H4 (cell line): ENCODE data around the gene SLC38A8. TPM values are rescaled to one million over a fixed set of nuclear protein-coding genes. Genes with fewer than 3 reads are reported as not detected.

Experiments
- DNase-seq: peaks from one replicate; pipeline ENCODE4 v3.0.0-alpha.2; 2015; ENCODE audit warnings: low spot score
- total RNA-seq: library from RNA; depleted of rRNA; stranded (reverse); fragments of >200 nt; shearing (Covaris generic); gene quantifications from 2 replicates; pipeline ENCODE4 v1.2.3, GENCODE V29; 2014

Gene SLC38A8
- total RNA-seq, 1 experiment from 2014 or later, result not detected

DNA sequence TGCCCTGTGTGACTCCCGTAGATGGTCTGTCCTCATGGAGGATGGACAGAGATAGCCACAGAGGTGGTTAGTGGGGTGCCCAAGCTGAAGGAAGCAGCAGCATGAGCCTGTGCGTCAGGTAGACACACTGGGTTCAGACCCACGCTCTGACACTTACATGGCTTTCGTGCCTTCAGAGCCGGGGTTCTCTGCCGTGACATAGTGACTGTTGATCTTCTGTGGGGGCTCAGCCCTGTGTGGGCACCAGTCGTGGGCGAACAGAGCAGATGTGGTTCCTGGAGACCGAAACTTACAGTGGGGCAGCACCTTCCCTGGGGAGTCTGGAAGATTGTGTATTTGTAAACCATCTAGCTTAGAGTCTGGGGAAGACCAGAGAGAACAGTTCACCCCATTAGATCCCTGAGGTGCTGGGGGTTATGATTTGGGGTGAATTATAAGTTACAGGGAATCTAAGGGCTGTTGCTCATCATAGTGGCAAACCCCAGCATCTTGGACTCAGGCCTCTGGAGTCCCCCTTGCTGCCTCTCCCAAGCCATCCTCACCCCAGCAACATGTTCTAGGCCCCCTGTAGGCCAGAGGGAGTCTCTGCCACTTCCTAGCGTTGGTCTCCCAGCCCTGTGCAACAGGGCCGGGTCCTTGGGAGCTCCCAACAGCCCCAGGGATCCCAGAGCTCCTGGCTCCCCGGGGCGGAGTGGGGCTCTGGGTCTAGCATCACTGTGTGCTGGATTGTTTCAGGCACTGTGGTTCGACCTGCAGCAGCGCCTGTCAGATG lies 45.9 kb downstream of the SLC38A8 start:
- DNase-seq, result no peak

DNA sequence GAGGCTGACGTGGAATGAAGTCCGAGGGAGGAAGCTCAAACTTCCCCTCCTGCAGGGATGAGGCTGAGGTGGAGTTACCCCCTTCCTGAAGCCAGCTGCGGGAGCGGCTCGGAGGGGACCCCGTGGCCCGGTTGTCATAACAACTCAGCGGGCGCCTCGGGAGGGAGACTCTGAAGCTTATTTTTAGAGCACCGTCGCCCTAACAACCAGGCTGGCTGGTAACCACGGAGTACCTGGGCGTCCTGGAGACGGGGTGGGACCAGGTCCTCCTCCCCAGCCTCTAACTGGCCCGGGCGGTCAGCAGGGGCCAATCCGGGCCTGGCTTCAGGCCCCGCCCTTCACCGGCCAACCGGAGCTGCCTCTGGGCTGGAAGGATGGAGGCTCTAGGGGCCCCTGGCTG lies 46.8 kb downstream of the SLC38A8 start:
- DNase-seq, result no peak

DNA sequence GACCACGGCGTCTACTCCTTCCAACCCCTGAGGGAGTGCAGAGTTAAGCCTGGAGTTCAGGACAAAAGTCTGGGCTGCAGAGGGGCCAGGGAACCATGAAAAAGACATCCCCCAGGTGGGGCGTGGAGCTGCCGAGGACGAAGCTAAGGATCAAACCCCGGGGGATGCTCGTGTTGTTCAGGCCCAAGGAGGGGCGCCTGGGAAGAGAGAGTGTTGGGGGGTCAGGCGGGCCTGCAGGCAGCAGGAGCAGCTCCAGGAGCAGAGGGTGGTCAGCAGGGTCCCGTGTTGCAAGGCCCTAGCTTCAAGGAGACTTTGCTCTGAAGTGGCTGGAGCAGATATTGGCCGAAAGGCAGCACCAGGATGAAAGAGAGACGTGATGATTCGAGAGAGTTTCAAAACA lies 47.9 kb downstream of the SLC38A8 start:
- DNase-seq, result no peak

- peak; percentile 78 for DNase-seq
Observed at GRCh38 chr16:83994087-83994486, 48.5 kb downstream of the SLC38A8 start.

- peak; percentile 58 for DNase-seq
Observed at GRCh38 chr16:83992624-83993023, 50.0 kb downstream of the SLC38A8 start.

DNA sequence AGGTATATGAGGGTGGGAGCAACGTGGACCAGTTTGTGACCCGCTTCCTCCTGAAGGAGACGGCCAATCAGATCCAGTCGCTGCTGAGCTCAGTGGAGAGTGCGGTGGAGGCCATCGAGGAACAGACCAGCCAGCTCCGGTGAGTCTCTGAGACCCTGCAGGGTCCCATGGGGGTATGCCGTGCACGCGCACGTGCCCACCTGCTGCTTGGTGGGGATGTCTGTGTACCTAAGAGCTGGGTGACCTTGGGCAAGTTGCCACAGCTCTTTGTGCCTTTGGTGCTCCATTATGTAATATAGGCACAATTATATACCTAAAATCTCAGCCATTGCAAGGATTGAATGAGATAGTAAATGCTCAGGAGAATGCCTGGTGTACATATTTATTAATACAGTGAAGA lies 52.1 kb downstream of the SLC38A8 start:
- no peak for DNase-seq

- no peak for DNase-seq
Observed at GRCh38 chr16:83989300-83989699, 53.3 kb downstream of the SLC38A8 start.

GRCh38 chr16:83983491-83983890 lies 59.1 kb downstream of the SLC38A8 start:
- no peak for DNase-seq

DNA sequence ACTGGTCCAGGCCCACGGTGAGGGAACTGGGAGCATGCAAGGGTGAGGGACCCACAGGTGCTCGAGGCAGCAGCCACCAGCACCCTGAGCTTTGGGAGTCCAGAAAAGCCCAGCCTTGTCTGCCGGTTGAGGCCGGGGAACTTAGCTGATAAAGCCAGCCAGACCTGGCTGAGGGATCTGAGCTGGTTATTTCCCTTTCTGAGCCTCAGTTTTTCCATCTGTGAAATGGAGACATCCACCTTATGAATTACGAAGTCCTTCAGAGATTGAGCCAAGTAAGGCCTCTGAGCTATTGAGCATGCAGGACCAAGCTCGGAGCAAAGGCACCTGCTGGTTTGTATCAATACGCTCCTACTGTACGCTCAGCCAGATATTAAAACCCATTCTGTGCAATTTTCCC lies 60.8 kb downstream of the SLC38A8 start:
- DNase-seq, result no peak

DNA sequence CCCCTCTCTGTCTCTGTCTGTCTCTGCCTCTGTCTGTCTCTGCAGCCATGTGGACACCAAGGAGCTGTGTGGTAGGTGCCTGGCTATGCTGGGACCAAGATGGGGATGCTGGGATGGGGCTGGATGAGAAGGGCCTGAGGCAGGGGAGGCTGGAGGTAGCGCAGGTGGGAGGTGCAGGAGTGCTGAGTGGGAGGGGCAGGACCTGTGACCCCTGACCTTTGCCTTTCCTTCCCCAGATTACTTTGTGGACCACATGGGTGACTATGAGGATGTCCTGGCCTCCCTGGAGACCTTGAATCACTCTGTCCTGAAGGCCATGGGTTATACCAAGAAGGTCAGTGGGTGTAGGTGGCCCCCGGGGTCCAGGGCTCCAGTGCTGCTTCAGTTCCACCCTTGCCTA lies 61.8 kb downstream of the SLC38A8 start:
- no peak for DNase-seq

GRCh38 chr16:83979441-83979840 lies 63.2 kb downstream of the SLC38A8 start:
- no peak for DNase-seq

DNA sequence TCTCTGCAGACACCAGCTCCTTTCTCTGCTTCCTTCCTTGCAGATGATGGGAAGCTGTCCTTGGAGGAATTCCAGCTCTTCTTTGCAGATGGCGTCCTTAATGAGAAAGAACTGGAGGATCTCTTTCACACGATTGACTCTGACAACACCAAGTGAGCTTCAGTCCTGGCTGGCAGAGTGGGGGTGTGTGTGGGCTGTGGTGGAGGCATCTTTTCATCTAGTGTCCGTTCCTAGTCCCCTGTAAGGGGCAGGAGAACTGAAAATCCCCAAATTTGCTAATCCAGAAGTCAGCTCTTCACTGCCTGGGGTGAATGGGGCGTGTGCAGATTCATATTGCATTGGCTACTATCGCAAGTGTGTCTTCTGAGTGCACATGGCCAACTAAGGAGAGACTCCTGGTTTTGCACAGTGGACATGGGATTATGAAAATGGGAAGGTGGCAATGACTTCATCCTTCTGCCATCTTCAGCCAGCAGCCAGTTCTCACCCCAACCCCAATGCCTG lies 64.1 kb downstream of the SLC38A8 start:
- no peak for DNase-seq

- DNase-seq, result no peak
Observed at GRCh38 chr16:83977056-83977815, 65.4 kb downstream of the SLC38A8 start.

DNA sequence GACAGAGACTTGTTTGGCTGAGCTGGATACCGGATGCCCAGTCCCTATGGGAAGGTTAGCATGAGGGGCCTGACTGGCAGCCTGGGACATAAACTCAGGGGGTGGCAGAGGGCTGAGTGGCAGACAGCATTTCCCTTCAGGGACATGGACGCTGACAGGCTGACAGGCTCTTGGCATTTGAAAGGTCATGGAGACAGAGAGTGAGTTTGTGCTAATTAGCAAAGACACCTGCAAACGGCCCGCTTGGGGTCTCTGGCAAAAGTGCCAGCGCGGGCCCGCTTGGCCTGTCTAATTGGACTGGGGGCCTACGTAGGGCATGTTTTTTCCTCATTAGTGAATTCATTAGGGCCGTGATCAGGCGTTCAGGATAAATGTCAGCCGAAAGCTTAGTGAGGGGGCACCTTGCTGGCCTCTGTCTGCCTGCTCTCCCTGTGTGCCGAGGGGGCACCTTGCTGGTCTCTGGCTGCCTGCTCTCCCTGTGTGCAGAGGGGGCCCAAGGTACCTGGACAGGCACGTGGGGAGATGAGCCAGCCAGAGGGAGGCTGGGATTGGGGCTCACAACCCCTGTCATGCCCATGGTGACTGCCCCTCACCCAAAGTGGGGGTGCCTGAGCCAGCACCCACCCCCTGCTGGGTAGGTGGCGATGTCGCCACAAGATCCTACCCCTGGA lies 66.9 kb downstream of the SLC38A8 start:
- DNase-seq, result no peak

DNA sequence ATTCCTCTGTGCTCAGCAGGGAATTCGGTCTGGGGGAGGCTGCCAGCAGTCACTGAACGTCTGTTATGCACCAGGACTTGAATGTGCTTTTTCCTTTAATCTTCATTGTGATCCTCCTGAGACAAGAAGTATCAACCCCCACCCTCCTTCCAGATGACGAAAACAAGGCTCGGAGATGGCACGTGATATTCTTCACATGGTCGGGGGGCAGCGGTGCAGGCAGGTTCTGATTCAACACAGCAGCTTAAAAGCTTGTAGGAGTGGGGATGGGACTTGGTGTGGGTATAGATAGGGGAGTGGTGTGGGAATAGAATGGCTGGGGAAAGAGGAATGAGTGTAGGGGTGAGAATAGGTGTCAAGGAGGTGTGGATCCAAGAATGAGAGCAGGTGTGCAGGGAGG lies 68.1 kb downstream of the SLC38A8 start:
- no peak for DNase-seq

DNA sequence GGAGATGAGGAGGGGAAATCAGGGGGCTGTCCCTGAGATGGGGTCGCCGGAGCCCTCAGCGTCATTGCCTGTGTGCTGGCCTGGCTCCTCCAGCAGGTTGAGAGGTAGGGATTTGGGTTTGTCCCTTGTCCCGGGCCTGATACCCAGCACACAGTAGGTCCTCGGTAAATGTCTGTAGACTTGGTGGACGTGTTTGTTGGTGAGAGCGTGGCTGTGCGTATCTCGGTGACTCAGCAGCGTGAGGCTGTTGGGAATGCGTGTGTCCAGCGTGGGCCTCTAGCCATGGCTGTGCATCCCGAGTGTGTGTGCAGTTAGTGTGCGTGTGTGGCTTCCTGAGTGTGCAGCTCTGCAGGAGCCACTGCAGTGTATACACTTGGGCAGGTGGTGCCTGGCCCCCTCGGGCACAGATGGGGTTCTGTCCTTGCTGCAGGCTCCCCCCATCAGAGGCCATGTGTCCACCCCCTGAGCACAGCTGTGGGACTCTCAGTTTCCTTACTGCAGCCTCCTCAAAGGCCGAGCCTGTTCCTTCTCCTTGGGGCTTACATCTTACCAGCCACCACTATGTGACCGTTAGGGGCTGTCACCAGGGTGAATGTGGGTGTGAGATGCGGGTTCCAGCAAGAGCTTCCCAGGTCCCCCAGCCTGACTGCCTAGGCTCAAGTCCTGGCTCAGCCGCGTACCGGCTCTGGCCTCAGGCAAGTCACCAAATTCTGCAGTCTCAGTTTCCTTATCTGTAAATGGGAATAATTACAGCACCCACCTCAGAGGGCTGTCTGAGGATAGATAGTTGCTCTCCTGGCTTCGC lies 68.8 kb downstream of the SLC38A8 start:
- no peak for DNase-seq

DNA sequence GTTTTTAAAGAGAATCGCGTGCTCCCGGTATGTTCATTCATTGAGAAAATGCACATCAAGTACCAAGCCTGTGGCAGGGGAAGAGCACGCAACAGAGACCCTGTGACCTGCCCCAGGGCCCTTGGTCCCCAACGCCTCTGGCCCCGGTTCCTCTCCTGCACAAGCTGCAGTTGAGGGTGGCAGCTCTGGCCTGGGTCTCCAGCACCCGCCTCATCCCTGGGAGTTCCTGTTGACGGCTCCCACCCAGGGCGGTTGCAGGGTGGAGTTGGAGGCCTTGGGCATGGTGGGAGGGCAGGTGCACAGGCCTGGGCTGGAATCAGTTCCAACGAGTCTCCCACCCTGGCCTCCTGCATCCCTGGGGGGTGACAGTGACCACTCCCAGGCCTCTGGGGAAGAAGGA lies 69.5 kb downstream of the SLC38A8 start:
- no peak for DNase-seq

- DNase-seq, result no peak
Observed at GRCh38 chr16:83972256-83973008, 70.2 kb downstream of the SLC38A8 start.

DNA sequence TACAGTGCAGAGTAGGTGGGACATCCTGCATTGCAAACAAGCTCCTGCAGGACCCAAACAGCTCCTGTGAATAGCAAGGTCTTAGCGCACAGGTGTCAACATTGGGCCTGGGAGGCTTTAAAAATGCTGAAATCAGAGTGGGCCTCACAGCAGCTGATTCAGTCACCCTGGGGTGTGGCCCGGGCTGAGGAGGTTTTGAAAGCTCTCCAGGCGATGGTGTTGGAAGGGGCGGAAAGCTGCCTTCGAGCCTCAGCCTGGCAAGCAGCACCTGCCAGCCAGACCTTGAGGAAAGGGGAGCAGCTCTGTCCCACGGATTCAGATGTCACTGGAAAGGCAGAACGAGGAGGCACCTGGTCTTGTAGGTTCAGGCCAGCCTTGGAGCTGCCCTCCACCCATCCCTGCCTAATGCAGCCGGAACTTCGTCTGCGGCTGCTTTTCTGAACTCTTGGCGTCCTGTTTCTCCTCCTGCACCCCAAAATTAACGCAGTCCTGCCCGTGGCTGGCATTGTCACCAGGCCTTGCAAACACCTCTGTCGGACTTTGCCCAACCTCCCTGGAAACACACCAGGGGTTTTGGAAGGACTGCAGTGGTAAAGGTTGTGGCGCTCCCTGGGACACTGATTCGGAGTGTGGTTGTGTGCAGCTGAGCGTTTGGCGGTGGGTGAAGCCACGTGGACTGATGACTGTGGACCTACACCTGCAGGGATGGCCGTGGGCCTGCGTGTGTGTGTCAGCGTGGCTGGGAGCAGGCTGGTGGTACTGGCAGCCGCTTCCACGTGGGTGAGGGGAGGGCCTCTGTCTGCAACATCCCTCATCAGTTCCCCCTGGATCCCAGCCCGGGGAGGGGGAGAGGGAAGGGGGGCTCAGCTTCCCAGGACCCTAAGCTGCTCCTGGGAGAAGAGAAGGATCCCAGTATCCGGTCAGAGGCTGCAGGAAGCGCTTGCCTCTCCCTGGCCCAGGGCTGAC lies 71.1 kb downstream of the SLC38A8 start:
- no peak for DNase-seq

DNA sequence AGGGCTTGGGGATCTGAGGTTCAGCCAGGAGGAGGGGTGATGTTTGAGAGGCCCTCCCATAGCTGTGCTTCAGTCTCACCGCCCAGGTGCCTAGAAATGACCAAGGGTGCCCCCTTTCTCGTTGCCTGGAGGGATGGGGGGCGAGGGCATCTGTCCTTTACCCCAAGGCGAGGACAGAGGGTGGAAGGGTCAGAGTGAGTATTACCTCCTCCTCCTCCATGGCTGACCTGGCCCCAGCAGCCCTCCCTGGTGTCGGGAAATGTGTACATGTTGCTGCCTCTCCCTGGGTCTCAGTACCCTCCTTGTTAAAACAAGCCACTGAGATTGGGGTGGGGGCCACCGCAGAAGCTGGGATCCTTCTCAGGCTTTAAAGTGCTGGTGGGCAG lies 72.2 kb downstream of the SLC38A8 start:
- DNase-seq, result no peak
